HL-60/S4 (cell line): ENCODE measurements around the gene FHOD1.

Experiments used
- in situ Hi-C: fragments of 300-500 bp; cut with MboI; formaldehyde crosslinking; loops from 2 replicates; pipeline ENCODE4 v1.14.3; 2022; ENCODE audit warnings: low sequenced_read_pairs

Gene FHOD1

DNA sequence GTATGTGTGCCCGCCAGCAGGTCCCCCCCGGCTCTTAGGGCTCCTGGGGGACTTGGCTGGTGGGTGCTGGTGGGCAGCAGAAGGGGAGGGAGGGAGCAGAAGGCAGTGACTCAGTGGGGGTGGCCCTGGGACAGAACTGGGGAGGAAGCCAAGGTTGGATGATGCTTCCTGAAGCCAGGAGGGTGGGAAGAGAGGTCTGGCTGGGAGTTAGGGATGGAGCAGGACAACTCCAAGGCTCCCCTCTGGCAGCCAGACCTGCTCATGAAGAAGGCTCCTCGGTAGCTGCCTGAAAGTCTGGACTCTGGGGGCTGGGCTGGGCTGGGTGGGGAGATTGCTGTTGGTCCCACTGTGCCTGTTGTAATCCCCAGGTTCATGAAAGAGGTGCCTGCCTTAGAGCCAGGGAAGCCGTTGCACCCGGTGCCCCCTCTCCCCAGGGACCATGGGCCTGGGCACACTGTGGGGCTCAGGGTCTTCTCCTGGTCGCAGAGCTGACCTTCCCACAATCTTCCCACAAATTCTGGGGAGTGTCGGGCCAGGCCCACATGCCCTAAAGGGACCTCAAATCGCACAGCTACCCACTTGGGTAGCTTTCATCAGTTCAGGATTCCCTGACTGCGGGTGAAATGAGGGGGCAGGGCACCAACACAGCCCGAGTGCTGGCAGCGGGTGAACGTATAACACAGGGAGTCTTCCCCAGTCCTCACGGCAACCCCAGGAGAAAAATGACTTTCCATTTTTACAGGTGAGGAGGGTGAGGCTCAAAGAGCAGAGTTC, 30.9 kb upstream of the FHOD1 start:
- in situ Hi-C loops, result no loop called here

DNA sequence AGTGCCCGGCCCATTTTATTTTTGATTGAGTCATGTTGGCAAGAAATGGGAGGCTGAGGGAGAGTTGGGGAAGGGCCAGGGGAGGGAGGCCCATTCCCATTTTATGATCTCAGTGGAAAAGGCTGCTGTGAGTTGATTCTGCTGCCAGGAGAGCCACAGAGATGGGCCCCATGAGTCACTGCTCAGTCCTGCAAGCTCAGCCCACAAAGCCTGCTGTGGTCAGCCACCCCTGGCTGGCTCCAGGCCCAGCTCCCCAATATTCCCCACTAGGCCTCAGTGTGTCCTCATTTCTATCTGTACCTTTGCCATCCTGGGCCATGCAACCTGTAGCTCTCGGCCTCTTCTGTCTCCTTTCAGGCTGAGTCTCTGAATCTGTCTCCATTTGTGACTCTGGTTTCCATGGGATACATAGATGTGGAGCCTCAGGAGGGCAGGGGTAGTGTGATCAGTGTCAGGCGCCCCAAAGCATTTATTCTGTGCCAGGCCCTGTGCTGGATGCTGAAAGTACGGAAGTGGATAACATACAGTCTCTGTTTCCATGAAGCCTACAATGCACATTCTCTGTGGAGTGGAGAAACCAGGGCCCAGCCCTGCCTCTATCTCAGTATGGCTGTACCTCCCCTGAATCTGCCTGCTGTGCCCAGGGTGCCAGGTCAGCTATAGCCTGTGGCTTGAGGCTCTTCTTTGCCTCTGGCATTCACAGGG, 30.2 kb upstream of the FHOD1 start:
- in situ Hi-C loops, result no loop called here

DNA sequence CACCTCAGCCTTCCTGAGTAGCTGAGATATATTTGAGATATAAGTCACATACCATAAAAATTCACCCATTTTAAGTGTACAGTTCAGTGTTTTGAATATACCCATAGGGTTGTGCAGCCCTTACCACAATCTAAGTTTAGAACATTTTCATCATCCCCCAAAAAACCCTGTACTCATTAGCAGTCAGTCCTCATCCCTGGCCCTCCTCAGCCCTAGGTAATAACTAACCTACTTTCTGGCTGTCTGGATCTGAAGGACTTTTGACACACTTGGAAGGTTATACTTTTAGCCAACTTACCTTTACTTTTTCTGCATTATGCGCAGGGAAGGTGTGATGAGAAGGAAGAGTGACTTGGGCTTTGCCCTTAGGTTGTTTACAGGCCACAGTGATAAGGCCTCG, 28.0 kb upstream of the FHOD1 start:
- in situ Hi-C loops, result no loop called here

DNA sequence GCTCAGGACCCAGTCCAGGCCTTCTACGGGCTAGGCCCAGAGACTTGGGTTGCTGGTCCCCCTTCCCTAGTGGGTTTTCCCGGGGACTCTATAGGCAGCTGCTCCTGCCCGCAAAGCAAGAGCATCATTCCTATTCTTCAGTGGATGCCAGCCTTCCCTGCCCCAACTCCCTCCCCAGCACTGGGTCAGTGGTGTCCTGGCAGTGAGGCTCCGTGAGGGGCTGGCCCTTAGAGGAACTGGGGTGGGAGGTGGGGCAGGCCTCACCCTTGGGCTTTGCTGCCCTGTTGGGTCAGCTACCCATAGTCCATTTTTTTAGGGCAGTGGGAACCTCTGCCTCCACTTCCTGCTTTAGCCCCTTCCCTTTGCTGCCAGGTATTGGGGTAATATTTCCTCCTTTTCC, 24.2 kb upstream of the FHOD1 start:
- in situ Hi-C loops, result no loop called here

DNA sequence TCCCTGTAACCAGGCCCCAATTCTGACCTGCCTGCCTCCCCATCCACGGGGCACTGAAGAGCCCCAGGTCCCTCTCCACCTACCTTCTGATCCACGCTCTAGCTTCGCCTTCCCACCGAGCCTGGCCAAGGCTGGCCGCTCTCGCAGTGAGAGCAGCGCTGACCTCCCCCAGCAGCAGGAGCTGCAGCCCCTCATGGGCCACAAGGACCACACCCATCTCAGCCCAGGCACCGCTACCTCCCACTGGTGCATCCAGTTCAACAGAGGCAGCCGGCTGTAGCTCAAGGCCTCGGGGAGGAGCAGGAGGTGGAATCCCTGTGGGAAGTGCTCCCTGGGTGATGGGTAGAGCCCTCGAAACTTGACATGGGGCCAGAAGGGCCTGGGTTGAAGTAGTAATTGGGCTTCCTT, 23.7 kb upstream of the FHOD1 start:
- in situ Hi-C loops, result no loop called here

DNA sequence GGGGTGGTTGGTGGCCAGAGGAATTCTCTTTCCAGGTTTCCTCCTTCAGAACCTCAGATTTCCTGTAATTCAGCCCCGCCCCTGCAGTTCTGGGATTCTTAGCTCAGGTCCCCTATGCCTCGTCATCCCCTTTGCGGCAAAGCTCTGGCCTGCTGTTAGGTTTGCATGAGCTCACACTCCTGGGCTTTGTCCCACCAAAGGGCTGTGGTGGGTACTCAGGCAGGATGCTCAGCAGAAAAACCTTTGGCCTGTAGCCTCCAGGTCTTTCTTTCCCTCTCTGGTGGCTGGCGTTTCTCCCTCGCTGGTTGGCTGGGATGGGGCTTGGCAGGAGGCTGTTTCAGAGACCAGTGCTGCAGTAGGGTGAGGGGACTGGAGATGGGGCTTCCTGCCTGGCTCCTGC, 22.5 kb upstream of the FHOD1 start:
- in situ Hi-C loops, result no loop called here

DNA sequence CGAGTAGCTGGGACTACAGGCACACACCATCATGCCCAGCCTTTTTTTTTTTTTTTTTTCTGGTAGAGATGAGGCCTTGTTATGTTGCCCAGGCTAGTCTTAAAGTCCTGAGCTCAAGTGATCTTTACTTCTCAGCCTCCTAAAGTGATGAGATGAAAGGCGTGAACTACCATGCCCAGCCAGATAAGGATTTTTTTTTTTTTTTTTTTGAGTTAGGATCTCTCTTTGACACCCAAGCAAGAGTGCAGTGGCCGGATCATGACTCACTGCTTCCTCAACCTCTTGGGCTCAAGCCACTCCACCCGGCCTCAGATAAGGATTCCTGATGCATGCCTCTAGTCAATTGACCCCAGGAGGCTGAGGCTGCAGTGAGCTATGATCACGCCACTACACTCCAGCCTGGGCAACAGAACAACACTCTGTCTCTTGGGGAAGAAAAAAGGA, 20.9 kb upstream of the FHOD1 start:
- in situ Hi-C loops, result no loop called here

DNA sequence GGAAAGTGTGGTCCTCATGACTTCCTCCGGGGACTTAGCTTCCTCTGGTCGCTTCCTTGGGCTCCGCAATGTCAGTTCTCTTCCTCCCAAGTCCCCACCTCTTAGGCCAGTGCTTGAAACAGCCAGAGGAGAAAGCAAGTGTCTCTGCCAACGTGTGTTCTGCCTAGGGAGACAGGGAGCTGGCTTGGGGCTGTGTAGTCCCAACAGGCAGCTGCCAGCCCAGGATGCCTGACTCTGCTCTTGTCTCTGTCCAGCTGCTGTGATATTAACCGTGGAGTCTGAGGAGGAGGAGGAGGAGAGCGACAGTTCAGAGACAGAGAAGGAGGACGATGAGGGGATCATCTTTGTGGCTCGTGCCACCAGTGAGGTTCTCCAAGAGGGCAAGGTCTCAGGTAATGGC, 18.6 kb upstream of the FHOD1 start:
- in situ Hi-C loops, result no loop called here

DNA sequence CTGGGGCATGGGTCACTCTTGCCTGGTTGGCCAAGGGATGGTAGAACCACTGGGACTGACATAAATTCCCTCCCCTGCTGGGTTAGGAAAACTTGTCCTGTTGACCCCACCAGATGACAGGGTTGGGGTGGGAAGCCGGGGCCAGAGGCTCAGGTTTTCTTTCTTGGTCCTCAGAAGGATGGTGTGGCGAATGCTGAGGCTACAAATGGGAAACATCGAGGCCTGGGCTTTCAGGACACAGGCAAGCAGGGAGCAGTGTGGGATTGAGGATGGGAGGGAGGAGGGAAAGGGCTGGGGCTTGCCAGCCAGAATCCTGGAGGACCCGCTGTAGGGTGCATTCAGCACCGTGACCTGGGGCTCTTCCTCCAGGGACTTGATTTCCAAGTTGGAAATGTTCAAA, 17.6 kb upstream of the FHOD1 start:
- in situ Hi-C loops, result no loop called here

DNA sequence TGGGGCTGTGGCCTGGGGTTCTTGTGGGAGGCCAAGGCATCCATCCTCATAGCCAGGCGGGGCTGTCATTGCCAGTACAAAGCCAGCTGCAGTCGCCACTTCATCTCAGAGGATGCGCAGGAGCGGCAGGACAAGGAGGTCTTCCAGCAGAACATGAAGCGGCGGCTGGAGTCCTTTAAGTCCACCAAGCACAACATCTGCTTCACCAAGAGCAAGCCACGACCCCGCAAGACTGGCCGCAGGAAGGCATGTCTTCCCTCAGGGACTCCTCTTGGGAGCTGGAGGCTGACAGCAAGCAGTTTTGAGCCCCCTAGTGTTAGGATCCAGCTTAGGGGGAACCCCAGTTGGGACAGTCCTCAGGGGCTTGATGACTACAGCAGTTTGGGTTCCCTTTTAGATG, 17.0 kb upstream of the FHOD1 start:
- in situ Hi-C loops, result no loop called here

DNA sequence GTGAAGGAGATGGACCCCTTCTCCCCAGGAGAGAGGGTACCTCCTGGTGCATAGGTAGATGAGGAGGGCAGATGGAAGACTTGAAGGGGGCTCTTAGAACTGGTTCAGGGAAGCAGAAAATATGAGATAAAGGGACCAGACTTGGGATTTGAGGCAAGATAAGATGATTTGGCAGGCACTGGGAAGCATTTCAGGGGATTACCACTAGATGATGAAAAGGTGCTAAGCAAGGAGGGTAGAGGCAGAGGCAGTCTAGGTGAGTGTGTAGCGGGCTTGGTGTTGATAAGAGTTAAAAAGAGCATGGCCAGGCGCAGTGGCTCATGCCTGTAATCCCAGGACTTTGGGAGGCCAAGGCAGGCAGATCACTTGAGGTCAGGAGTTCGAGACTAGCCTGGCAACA, 15.9 kb upstream of the FHOD1 start:
- in situ Hi-C loops, result no loop called here

DNA sequence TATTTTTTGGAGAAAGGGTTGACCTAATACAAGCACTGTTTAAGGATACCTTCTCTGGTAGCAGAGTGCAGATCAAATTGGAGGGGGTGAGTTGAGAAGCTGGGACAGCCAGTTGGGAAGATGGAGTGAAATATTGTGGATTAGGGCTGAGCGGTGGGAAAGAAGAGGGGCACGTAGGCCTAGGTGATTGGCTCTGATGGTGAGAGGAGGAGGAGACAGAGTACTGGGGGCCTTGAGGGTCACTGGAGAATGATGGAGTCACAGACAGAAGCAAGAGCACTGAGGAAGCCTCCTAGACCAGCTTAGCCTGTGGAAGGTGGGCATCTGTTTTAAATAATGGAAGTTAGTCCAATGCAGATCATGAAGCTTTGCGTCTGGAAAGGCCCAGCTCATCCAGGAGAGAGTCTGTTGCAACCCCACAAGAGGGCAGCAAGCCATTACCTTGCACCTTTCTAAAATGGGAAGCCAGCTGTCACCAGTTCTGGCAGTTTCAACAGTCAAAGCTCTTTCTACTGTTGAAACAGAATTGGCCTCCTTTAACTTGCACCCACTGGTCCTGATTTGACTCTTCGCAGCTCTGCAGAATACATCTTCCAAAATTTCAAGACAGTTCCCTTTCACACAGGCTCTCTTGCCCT, 13.3 kb upstream of the FHOD1 start:
- in situ Hi-C loops, result no loop called here

DNA sequence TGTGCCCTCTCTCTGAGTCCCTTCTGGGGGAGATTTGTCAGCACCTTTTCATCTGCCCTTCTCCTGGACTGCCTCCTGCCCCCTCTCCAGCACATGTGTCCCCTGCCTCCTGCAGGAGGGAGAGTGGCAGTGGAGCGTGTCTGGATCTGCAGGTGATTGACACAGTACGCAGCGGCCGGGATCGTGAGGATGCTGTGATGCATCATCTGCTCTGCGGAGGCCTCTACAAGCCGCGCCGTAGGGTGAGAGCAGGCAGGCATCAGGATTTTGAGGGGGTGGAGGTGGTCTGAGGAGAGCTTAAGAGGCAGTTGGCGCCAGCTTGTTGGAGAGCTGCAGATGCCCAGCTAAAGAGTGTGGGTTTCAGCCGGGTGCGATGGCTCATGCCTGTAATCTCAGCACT, 12.4 kb upstream of the FHOD1 start:
- in situ Hi-C loops, result no loop called here

DNA sequence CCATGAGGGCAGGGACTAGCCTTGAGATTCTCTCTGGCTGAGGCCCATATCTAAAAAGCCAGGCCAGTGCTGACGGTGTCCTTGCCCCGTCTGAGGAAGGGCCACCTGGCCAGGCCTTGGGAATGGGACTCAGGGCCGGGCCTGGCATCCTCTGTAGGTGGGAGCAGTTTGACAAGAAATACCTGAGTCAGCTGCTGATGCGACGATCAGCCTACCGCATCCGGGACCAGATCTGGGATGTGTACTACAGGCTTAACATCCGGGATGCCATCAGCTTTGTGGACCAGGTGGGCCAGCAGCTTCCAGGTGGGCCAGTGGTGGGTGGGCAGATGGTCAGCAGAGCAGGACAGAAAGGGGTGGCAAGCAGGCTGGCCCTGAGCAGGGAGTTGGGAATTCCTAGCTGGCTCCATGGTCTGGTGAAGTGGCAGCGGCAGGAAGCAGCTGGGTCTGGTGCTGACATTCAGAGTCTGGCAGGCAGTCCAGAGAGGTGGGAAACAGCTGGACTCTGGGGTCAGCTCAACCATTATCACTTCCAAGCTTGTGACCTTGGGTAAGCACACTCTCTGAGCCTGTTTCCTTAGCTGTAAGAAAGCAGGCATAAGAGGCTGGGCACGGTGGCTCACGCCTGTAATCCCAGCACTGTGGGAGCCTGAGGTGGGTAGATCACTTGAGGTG, 11.0 kb upstream of the FHOD1 start:
- in situ Hi-C loops, result no loop called here

DNA sequence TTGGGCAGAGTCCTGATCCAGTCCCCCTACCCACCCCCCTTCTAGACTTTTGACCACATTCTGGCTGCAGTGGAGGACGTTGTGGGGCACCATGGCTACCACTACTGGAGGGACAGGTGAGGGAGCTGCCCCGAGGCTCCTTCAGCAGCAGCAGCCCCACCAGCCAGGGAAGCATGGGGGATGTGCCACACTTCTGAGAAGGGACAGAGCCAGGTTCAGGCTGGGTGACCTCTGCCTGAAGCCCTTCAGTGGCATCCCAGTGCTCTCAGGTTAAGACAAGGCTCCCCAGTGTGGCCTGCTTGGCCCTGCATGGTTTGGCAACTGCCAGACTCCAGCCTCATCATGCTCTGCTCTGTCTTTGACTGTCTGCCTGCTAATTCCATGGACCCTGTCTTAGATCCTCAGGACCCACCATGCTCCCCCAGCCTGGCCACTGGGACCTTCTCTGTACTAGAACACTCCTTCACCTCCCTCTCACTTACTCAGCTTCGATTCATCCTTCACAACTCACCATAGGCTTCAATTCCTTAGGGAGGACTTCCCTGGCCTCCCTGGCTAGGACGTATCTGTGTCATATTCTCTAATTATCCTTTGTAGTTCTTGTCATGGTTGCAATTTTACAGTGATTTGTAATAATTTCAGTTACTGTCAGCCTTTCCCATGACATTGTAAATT, 10.3 kb upstream of the FHOD1 start:
- in situ Hi-C loops, result no loop called here

DNA sequence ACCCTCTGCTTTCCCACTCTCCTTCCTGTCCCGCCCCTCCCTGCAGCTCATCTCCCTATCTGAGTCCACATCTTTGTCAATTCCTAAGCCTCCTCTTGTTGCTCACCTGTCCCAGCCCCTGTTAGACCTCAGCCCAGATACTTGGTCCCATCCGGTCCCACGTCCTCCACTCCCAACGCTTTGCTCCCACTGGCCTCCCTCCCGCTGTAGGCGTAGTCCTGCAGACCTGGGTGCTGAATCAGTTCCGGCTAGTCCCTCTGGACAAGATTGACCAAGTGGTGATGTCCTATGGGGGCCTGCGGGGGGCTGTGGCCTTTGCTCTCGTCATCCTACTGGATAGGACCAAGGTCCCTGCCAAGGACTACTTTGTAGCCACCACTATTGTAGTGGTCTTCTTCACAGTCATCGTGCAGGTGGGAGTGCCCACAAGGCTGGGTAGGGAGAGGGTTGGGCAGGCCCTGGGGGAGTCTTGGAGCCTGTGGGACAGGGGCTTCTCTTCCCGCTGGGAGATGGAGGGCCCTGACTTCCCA, 9.5 kb upstream of the FHOD1 start:
- in situ Hi-C loops, result no loop called here

DNA sequence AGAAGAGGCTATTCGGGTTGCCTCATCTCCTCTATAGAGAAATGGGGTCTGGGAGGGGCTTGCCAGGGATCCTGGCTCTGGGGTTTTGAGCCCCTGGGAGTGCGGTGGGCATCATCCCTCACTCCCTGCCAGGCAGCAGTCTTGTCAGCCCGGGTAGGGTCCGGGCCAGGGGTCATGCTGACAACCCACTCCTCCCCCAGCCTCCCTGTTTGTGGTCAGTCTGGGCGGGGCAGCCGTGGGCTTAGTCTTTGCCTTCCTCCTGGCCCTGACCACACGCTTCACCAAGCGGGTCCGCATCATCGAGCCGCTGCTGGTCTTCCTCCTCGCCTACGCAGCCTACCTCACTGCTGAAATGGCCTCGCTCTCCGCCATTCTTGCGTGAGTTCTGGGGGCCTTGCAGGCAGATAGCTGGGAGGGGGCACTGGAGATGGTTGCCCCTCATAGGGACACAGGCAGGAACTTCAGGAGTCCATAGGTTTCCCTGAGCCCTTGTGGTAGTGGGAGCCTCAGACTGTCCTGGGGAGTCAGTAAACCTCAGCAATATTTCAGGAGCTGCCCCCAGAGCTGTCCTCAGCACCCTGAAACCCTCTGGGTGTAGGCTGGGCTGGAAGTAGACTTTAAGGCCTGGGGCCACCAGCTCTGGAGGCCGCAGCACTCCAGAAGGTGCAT, 8.4 kb upstream of the FHOD1 start:
- in situ Hi-C loops, result no loop called here

DNA sequence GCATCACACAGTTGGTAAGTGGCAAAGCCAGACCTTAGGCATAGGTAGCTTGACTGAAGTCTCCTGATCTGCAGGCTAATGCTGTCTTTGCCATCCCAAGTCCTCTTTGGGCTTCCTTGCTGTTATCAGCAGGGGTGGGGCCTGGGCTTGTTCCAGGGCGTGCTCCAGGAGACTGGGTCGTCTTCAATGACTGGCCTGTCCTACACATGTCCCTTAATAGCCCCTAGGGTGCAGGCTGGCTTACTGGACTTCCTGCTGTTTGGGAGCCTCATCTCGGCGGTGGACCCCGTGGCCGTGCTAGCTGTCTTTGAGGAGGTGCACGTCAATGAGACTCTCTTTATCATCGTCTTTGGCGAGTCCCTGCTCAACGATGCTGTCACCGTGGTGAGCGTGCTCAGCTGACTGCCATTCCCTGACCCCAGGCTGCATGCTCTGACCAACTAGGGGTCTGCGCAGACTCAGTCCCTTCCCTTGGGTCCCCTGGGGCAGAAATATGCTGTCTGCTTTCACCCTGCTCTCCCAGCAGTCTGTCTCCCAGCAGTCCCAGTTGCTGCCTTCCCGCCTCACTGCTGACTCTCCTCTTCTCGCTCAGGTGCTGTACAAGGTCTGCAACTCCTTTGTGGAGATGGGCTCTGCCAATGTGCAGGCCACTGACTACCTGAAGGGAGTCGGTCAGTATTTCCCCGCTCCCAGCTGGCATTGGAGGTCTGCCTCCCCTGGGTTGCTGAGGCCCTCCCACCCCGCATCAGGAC, 7.7 kb upstream of the FHOD1 start:
- in situ Hi-C loops, result no loop called here
